Mammary epithelial cell (primary cell): ENCODE measurements around the gene STX5.

Experiments
- EZH2 ChIP-seq: IDR thresholded peaks from 2 replicates; pipeline ENCODE4 v1.6.1; 2012; ENCODE audit warnings: low read length, inconsistent platforms, borderline replicate concordance
- TF ChIP-seq, protein P1 (sequence below), 2 donors: IDR thresholded peaks in 1 of 2; conservative IDR thresholded peaks in 1 of 2; 2 replicates each; pipeline ENCODE4 v1.5.1; 2011 to 2012; ENCODE audit warnings: inconsistent platforms in 2 of 2, low read length in 2 of 2, mild to moderate bottlenecking in 2 of 2, control low read depth in 1 of 2, low read depth in 1 of 2; ENCODE audit not compliant: insufficient read depth in 1 of 2; ENCODE audit errors: extremely low read depth in 1 of 2

DNA sequence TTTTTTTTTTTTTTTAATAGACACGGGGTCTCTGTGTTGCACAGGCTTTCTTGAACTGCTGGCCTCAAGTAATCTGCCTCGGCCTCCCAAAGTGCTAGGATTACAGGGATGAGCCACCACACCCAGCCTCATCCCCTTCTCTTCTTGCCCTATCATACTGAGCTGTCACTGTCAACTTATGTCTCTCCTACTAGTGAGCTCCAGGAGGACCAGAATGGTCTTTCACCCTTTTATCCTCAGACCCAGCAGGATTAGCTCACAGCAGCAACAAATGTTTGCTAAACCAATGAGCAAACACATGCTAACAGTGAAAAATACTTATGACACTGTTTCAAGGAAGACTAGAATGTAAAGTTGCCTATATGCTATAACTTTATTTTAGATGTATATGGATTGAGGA lies 20.2 kb downstream of the STX5 start:
- TF ChIP-seq, protein P1, sequence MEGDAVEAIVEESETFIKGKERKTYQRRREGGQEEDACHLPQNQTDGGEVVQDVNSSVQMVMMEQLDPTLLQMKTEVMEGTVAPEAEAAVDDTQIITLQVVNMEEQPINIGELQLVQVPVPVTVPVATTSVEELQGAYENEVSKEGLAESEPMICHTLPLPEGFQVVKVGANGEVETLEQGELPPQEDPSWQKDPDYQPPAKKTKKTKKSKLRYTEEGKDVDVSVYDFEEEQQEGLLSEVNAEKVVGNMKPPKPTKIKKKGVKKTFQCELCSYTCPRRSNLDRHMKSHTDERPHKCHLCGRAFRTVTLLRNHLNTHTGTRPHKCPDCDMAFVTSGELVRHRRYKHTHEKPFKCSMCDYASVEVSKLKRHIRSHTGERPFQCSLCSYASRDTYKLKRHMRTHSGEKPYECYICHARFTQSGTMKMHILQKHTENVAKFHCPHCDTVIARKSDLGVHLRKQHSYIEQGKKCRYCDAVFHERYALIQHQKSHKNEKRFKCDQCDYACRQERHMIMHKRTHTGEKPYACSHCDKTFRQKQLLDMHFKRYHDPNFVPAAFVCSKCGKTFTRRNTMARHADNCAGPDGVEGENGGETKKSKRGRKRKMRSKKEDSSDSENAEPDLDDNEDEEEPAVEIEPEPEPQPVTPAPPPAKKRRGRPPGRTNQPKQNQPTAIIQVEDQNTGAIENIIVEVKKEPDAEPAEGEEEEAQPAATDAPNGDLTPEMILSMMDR (conservative IDR thresholded peaks at IDR 0.05 in 1 of 2, IDR thresholded peaks at IDR 0.05 in 1 of 2; ENCODE audit: extremely low read depth in 1 of 2, insufficient read depth in 1 of 2, low read depth in 1 of 2, low read length in 2 of 2) = no peak
- no peak for TF ChIP-seq EZH2
